GM19463 (cell line): ENCODE results near the gene GPR142.

ENCODE experiments used
- ATAC-seq: cut with Tn5 transposase; IDR thresholded peaks from one replicate; pipeline ENCODE4 v1.9.1; 2021; ENCODE audit warnings: mild to moderate bottlenecking, moderate library complexity; ENCODE audit not compliant: unreplicated experiment

GPR142 gene

DNA sequence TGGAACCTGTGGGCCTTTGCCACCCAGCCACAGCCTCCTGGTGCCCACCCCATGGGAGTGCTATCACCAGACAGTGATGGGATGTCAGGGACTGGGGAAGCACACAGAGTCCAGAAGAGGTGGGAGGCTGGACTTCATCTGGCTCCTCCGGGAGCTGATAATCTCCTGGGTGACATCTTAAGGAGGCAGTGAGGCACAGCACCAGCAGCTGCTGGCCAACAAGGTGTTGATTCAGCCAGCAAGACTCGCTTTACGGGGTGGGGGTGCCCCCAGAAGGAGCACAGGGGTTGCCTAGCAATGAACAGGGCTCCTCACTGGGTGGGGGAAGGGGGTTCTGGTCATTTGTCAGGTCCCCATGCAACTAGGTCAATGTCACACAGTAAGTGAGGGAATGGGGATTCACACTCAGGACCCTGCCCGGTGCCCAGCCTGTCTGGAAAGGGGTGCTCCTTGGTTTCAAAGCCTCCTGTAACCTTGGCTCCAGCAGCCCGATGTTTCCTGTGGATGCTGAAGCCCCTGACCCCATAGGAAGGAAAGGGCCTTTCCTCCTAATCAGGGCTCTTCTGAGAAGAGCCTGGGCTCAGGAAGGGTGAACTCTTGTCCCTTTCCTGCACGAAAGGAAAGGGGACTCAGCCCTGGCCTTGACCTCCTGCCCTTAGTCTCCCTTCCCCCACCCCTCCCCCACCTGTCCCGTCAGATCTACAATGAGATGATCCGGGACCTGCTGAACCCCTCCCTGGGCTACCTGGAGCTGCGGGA is 23.6 kb upstream of the GPR142 start:
- no peak for ATAC-seq

DNA sequence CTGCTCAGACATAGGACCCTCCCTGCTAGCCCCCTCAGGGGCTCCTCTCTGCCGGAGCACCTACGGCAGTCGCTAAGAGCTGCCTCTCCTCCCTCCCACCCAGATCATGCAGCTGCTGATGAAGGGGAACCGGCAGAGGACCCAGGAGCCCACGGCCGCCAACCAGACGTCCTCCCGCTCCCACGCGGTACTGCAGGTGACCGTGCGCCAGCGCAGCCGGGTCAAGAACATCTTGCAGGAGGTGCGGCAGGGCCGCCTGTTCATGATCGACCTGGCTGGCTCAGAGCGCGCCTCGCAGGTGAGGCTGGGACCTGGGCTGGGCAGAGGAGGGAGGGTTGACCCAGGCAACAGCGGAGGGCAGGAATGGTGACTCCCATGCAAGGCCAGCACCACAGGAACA is 22.6 kb upstream of the GPR142 start:
- no peak for ATAC-seq

GRCh38 chr17:74345433-74346241 is 21.7 kb upstream of the GPR142 start:
- ATAC-seq, result no peak

- no peak for ATAC-seq
Measured at GRCh38 chr17:74347646-74348045, 19.7 kb upstream of the GPR142 start.

DNA sequence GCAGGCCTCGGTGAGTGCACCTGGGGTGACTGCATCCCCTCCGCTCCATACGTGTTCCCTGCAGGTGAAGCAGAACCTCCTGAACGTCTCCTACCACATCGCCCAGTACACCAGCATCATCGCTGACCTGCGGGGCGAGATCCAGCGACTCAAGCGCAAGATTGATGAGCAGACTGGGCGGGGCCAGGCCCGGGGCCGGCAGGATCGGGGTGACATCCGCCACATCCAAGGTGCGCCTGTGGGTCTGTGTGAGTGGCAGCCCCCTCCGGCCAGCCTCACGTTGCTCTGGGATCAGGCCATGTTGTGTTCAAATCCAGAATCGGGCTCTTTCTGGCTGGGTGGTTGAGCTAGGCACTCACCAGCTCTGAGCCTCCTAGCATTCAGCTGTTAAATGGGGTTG is 18.2 kb upstream of the GPR142 start:
- ATAC-seq, result no peak

DNA sequence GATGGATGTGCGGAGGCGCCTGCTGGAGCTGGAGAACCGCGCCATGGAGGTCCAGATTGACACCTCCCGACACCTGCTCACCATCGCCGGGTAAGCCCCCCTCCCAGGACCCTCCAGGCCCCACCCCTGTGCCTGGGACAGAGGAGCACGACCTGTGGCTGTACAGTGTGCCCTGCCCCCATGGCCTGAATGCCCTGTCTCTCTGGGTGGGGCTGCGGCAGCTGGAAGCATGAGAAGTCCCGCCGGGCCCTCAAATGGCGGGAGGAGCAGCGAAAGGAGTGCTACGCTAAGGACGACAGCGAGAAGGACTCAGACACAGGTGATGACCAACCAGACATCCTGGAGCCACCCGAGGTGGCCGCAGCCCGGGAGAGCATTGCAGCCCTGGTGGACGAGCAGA is 16.8 kb upstream of the GPR142 start:
- ATAC-seq, result no peak

GRCh38 chr17:74351552-74352210 is 15.6 kb upstream of the GPR142 start:
- ATAC-seq, result no peak

DNA sequence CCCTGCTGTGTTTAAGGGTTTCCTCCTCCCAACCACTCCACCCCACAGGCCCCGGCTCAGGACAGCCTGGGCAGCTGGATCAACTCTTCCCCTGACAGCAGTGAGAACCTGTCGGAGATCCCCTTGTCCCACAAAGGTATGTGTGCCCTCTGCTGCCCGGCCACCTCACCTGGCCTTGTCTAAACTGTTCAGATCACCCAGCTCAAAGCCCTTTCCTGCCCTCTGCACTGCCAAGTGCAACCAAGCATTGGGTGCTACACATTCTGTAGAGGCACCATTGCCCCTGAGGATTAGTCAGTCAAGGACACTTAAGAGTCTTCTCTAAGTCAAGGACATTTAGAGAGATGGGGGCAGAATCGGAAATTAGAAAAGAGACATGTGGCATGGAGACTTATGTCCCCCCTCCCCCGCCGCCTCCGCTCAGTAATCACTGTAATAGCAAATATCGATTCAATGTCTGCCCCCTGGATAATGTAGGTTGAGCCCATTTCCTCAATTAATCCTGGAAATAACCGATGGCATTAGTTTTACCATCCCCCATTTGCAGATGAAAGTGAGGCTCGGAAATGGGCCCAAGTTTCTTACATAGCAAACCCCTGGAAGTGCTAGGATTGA is 13.8 kb upstream of the GPR142 start:
- ATAC-seq, result no peak

DNA sequence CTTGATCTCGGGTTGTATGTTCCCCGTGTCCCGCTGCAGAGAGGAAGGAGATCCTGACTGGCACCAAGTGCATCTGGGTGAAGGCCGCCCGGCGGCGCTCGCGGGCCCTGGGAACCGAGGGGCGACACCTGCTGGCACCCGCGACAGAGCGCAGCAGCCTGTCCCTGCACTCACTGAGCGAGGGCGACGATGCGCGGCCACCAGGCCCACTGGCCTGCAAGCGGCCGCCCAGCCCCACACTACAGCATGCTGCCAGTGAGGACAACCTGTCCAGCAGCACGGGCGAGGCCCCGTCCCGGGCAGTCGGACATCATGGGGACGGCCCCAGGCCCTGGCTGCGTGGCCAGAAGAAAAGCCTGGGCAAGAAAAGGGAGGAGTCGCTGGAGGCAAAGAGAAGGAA is 13.2 kb upstream of the GPR142 start:
- no peak for ATAC-seq

DNA sequence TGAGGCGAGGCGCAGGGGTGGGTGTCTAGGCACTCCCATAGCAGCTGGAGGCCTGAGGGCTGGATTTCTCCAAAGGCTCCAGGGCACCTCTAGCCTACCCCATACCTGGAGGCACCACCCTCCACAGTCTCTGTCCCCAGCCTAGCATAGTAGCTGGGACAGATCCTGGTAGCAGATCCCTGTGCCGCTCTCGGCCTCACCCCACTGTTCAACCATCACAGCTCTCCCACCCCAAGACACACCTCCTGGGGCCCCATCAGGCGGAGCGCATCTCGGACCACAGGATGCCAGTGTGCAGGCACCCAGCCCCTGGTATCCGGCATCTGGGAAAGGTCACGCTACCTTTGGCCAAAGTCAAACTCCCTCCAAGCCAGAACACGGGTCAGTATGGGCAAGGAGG is 12.7 kb upstream of the GPR142 start:
- ATAC-seq, result no peak

GRCh38 chr17:74355065-74355464 is 12.2 kb upstream of the GPR142 start:
- ATAC-seq, result no peak

- ATAC-seq, result no peak
Measured at GRCh38 chr17:74356646-74357465, 10.4 kb upstream of the GPR142 start.

DNA sequence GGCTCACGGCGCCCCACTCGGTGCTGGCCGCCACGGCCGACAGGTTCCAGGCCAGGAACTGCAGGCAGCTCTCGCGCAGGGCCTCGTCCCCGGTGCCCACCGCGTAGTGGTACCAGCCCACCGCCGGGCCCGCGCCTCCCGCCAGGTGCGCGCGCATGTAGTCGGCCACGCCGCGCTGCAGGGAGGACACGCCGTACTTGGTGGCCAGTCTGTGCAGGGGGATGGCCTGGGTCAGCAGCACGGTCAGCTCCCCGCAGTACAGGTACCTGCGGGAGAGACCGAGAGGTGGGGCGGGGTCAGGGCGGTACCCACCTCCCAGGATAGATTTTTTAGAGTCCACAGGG is 9.9 kb upstream of the GPR142 start:
- ATAC-seq, result no peak

GRCh38 chr17:74358697-74359096 is 8.6 kb upstream of the GPR142 start:
- ATAC-seq, result no peak

- ATAC-seq, result no peak
Measured at GRCh38 chr17:74359916-74360315, 7.4 kb upstream of the GPR142 start.

- no peak for ATAC-seq
Measured at GRCh38 chr17:74360899-74361229, 6.4 kb upstream of the GPR142 start.

- ATAC-seq, result no peak
Measured at GRCh38 chr17:74361230-74362068, 5.9 kb upstream of the GPR142 start, which contains the start of gene BTBD17. Gene BTBD17, minus strand, starts transcription at chr17:74361868. Its CDS starts 49 bp downstream, at chr17:74361819.

DNA sequence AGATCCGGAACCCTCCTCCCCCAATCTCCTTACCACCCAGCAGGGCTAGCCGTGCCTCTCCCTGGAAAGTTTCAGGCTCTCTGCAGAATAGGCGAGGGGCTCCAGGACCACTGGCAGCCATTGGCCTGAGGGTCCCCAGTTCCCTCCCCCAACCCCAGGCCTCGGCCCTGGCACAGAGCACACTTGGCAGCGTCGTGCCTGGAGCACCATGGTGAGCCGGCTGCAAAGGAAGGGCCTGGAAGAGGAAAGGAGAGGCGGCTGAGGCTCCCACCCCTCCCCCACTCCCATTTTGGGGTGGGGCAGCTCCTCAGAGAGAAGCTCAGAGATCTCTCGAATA is 5.3 kb upstream of the GPR142 start:
- no peak for ATAC-seq

DNA sequence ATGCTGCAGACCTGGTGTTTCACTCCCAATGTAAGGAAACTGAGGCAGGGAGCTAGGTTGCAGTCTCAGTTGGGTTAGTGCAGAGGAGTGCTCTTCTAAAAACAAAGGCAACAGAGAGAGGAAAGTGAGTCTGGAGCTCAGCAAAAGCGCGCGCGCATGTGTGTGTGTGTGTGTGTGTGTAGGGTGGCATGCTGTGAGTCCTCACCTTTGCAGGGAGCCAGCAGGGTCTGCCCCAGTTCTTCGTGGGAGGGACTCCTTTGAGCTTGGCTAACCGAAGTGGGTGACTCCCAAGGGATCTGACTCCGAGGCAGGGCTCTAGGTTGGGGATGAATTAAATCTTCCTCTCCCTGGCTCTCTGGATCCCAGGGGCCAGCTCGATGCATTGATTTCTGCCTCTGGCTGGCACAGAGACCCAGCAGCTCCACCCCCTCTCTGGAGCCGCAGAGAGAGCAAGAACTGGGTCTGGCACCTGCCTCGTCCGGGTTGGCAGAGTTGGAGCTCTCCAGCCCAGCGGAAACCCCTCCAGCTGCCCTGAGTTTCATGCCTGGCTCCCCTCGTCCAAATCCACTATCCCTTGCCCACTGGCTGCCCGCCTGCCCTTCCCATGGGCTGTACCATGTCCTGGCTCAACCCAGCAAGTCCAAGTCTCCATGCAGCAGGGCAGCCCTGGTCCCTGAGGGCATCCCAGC is 4.4 kb upstream of the GPR142 start:
- no peak for ATAC-seq
